Right lobe of liver (tissue), 4 donors: ENCODE results near the gene TSSK6.

Experiments used
- CTCF ChIP-seq, 4 donors: fragments of 200-600 bp in 3 of 4; fragments of 450-650 bp in 1 of 4; IDR thresholded peaks; one replicate each; pipeline versions ENCODE4 v1.5.1 to v1.8.0; 2016 to 2022; ENCODE audit warnings: antibody characterized with exemption in 4 of 4, mild to moderate bottlenecking in 2 of 4
- POLR2A ChIP-seq: fragments of 450-650 bp; IDR thresholded peaks from one replicate; pipeline ENCODE4 v1.6.1; 2017; ENCODE audit warnings: antibody characterized with exemption, mild to moderate bottlenecking
- donor health status: DM: no; HTN: no; CAD: no.
- donor health status: DM: no; HTN: no; CAD: no.
- donor health status: DM: no; HTN: yes; CAD: no.

- no peak for TF ChIP-seq CTCF (IDR thresholded peaks at IDR 0.05)
- no peak for TF ChIP-seq POLR2A
Measured at GRCh38 chr19:19489804-19490204, 25.5 kb downstream of the TSSK6 start.
